Measurements from ENCODE around the gene RAD51B.
"Not testable (repeated sequence)": the region's sequence is repeated elsewhere in the genome, so short reads cannot be mapped to it uniquely, and the experiment has no call there.

The RAD51B gene

DNA sequence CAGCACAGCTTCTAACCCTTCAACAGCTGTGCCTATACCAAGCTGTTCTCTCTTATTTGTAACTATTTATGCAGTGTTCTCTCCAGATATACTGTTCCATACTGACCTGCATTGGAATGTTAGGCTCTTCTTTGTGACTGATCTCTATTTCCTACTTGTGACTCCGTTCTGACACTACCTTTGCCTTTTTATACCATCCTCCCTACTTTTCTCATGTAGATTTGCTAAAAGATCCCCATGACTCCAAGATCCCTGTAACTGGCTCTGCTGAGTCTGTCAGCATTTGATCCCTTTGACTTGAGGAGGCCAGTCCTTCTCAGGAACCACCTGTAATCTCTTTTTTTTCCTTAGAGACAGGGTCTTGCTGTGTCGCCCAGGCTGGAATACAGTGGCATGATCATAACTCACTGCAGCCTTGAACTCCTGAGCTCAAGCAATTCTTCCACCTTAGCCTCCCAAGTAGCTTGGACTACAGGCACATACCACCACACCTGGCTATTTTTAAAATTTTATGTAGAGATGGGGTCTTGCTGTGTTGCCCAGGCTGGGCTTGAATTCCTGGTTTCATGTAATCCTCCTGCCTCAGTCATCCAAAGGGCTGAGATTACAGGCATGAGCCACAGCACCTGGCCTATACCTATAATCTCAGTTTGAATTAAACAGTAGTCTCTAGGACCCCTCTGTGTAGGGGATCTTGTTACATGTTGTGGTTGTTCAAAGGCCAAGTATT is 605.0 kb downstream of the RAD51B start:
- DNase-seq: no peak

- DNase-seq: no peak
Observed at GRCh38 chr14:68426661-68427549, 607.3 kb downstream of the RAD51B start.

- no peak for DNase-seq
Observed at GRCh38 chr14:68427550-68427890, 607.9 kb downstream of the RAD51B start.

DNA sequence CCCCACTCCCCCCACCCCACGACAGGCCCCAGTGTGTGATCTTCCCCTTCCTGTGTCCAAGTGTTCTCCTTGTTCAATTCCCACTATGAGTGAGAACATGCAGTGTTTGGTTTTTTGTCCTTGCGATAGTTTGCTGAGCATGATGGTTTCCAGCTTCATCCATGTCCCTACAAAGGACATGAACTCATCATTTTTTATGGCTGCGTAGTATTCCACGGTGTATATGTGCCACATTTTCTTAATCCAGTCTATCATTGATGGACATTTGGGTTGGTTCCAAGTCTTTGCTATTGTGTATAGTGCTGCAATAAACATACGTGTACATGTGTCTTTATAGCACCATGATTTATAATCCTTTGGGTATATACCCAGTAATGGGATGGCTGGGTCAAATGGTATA is 609.3 kb downstream of the RAD51B start:
- not testable (repeated sequence) for DNase-seq

DNA sequence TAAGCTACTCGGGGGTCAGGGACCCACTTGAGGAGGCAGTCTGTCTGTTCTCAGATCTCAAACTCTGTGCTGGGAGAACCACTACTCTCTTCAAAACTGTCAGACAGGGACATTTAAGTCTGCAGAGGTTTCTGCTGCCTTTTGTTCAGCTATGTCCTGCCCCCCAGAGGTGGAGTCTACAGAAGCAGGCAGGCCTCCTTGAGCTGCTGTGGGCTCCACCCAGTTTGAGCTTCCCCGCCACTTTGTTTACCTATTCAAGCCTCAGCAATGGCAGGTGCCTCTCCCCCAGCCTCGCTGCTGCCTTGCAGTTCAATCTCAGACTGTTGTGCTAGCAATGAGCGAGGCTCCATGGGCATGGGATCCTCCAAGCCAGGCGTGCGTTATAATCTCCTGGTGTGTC is 614.6 kb downstream of the RAD51B start:
- DNase-seq: not testable (repeated sequence)

DNA sequence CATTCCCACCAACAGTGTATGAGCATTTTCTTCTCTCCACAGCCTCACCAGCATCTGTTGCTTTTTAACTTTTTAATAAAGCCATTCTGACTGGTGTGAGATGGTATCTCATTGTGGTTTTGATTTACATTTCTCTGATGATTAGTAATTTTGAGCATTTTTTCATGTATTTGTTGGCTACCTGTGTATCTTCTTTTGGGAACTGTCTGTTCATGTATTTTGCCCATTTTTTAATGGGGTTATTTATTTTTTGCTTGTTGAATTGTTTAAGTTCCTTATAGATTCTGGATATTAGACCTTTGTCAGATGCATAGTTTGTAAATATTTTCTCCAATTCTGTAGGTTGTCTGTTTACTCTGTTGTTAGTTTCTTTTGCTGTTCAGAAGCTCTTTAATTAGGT is 616.1 kb downstream of the RAD51B start:
- DNase-seq: not testable (repeated sequence)

DNA sequence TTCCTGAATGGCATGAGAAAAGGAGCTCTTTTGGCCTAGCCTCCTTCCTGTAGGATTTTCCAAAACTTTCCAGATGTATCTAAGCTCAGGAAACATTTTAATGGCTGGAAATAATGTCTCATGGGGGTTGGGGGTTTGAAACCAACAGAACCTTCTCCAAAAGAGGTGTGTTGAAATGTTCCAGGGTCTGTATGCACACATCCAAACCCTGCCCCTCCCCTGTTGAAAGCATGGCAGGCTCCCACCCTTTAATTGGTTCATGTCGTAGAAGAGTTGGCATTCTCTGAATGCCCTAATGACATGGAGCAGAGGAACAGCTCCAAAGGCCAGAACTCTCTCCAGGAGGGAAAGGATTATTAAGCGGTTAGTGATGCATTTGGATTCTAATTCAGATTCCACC is 620.1 kb downstream of the RAD51B start:
- DNase-seq: no peak

- no peak for DNase-seq
Observed at GRCh38 chr14:68440820-68441219, 621.2 kb downstream of the RAD51B start.

DNA sequence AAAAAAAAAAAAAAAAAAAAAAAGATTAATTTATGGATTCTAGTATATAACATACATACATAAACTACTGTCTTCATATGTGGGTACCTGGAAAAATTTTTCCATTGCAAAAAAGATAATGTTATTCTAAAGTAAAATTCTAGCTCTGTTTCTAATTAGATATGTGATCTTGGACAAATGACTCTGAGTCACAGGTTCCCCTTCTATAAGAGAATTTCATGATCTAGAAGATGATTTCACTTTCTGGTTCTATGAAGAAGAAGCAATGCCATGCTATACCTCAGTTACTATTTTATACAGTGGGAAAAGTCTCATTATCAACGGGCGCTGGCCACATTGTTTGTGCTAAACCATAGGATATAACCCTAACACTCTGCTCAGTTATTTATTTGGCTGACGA is 622.0 kb downstream of the RAD51B start:
- no peak for DNase-seq

DNA sequence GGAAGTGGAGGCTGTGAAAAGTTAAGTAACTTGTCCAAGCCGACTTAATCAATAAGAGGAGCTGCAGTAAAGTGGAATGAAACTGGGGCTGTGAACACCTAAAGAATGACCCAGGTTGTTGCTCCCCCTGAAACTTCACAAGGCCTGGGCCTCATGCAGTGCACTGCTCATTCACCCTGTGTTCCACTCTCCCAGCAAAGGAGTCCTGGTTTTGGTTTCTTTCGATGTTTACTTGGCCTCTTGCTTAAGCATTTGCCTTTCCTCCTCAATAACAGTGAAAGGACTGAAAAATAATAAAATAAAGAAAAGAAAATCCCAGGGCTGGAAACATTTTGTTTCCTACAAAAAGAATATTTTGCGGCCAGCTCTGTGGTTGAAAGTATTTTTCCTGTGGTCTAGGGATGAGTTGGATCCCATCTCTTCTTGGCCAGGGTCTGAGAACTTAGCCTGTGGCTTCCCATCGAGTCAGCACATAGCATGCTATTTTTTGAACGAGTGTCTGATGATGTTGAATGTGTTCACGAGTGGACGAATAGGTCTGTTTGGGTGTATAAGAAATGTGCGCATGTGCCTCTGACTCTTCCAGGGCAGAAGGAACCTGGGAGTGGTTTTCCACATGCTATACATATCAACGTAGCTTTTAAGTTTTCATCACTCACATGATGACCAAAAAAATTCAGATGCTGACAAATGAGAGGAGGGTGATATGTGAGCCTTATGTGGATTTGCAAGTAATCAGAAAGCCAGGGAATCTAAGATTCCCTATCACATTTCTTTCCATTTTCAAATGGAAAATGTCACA is 623.5 kb downstream of the RAD51B start:
- no peak for DNase-seq

- no peak for DNase-seq
Observed at GRCh38 chr14:68444449-68445168, 625.0 kb downstream of the RAD51B start.

DNA sequence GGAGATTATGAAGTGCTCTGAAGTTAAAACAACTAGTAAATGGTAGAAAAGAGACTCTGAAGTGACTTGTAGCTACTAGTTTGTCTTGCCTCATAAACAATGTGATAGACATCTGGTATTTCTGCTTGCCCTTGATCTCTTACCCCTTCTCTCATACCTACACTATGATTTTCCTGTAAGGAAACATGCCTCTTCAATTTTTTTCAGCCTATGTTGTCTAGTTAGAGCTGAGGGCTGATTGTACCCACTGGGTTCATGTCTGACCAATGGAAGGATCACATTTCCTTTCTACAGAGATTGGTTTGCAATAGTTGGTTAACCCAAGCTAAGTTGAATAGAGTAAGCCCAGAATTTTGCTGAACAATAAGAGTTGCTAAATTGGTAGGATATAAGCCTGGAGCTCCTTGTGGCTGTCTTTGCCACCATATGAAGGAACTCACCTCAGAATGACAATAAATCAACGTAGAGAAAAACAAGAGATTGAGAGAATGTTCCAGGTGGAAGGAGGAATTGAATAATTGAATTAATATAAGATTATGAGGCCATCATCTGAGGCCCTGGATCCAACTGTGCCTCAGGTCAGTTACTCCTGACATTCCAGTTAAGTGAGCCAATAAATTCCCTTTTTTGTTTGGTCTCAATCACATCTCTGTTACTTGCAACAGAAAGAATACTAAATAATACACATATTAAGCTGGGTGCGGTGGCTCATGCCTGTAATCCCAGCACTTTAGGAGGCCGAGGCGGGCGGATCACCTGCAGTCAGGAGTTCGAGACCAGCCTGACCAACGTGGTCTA is 626.9 kb downstream of the RAD51B start:
- no peak for DNase-seq

DNA sequence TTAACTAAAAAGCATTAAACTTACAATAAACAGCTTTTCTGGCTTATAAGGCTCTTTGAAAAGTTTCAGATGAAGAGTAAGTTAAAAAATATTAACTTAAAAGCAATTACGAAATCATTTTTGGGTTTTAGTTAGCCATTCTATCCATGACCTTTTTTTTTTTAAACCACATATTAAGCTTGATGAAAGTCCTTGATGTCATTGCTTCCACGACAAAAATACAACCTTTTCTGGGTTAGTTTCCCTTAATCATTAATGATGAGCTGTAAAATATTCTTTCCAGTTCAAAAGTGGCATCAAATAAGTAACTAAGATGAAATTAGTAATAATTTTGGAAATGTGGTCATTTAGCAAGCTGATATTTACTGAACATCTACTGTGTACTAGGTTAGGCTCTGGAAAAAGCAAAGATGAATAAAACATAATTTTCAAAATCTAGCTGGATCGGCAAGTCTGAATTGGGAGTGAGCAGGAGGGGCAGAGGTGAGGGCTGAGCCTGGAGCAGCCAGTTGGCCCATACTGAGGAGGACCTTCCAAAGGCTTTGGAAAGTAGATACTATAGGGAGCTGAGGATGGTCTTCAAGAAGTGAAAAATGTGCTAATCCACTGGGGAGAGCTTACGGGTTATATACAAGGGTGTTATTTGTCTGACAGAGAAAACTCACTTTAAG is 628.1 kb downstream of the RAD51B start:
- DNase-seq: no peak

- no peak for DNase-seq
Observed at GRCh38 chr14:68448252-68448902, 628.8 kb downstream of the RAD51B start.

GRCh38 chr14:68449561-68450181 is 630.1 kb downstream of the RAD51B start:
- no peak for DNase-seq

- no peak for DNase-seq
Observed at GRCh38 chr14:68450391-68451120, 631.0 kb downstream of the RAD51B start.

GRCh38 chr14:68451696-68452373 is 632.3 kb downstream of the RAD51B start:
- DNase-seq: no peak

DNA sequence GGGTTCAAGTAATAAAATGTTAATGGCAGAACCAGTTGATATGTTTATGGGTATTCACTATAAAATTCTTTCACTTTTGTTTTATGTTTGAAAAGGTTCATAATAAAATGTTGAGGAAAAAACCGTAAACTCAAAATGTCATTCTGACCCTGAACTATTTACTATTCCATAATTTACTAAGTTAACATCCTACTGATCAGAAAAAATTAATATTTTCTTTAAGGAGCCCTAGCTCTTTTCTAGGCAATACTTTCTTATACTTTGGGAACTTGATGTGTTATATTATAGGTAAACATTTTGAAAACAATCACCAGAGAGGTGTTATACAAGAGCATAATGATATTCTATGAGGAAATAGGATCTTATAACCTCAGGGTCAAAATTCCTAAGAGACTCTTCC is 638.7 kb downstream of the RAD51B start:
- DNase-seq: no peak
